ENCODE results near the gene KCNIP1.

DNA sequence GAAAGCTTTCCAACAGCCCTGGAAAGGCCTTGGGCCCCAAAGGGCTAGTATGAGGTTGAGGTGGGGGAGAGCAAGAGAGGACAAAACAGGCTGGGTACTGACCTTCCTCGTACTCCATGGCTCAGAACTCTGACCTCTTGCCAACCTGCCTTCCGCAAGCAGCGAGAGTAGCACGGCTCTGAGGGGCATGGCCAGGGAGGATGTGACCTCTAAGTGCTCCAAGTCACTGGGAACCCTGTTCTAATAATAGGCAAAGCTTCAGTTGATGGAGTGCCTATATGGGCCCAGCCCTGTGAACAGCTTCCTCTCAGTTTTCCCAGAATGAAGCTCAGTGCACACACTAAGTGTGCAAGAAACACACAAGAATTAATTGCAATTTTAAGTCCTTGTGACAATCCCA lies 152.1 kb downstream of the KCNIP1 start:
- TF ChIP-seq, protein P1, sequence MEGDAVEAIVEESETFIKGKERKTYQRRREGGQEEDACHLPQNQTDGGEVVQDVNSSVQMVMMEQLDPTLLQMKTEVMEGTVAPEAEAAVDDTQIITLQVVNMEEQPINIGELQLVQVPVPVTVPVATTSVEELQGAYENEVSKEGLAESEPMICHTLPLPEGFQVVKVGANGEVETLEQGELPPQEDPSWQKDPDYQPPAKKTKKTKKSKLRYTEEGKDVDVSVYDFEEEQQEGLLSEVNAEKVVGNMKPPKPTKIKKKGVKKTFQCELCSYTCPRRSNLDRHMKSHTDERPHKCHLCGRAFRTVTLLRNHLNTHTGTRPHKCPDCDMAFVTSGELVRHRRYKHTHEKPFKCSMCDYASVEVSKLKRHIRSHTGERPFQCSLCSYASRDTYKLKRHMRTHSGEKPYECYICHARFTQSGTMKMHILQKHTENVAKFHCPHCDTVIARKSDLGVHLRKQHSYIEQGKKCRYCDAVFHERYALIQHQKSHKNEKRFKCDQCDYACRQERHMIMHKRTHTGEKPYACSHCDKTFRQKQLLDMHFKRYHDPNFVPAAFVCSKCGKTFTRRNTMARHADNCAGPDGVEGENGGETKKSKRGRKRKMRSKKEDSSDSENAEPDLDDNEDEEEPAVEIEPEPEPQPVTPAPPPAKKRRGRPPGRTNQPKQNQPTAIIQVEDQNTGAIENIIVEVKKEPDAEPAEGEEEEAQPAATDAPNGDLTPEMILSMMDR (CRISPR knock-in tag; IDR thresholded peaks at IDR 0.05), result no peak
- TF ChIP-seq POLR2AphosphoS5 (IDR thresholded peaks at IDR 0.05; ENCODE audit: low read depth, low read length) (no peak), TEAD2 (CRISPR knock-in tag; IDR thresholded peaks at IDR 0.05) (no peak), ZNF552 (CRISPR knock-in tag; IDR thresholded peaks at IDR 0.05; ENCODE audit: borderline replicate concordance) (no peak), SMARCC2 (IDR thresholded peaks at IDR 0.05) (no peak)
- TF ChIP-seq, protein P2, sequence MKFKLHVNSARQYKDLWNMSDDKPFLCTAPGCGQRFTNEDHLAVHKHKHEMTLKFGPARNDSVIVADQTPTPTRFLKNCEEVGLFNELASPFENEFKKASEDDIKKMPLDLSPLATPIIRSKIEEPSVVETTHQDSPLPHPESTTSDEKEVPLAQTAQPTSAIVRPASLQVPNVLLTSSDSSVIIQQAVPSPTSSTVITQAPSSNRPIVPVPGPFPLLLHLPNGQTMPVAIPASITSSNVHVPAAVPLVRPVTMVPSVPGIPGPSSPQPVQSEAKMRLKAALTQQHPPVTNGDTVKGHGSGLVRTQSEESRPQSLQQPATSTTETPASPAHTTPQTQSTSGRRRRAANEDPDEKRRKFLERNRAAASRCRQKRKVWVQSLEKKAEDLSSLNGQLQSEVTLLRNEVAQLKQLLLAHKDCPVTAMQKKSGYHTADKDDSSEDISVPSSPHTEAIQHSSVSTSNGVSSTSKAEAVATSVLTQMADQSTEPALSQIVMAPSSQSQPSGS (CRISPR knock-in tag; IDR thresholded peaks at IDR 0.05), result no peak

Measured in HepG2 (cell line).